Central memory CD8-positive, alpha-beta T cell (primary cell): ENCODE data around the gene DHRS7B.
"Not testable (repeated sequence)": the region's sequence is repeated elsewhere in the genome, so short reads cannot be mapped to it uniquely, and the experiment has no call there.

Source experiments
- ATAC-seq: fragments of 150-1000 bp; cut with Tn5 transposase; replicated peaks from 2 replicates; pipeline ENCODE4 v1.10.0; 2022; ENCODE audit warnings: mild to moderate bottlenecking, moderate FRiP score, moderate number of reproducible peaks; ENCODE audit not compliant: poor library complexity, severe bottlenecking; ENCODE audit errors: extremely low read depth
- DNase-seq, 2 donors: peaks; one replicate each; pipeline ENCODE4 v3.0.0; 2021; ENCODE audit warnings: low spot score in 2 of 2
- H3K27ac Mint-ChIP-seq: one replicate; pipeline ENCODE4 v1.8.0; 2022; ENCODE audit warnings: low read depth, mild to moderate bottlenecking, moderate library complexity, mixed read lengths
- H3K27me3 Mint-ChIP-seq: one replicate; pipeline ENCODE4 v1.8.0; 2022; ENCODE audit warnings: mixed read lengths
- H3K36me3 Mint-ChIP-seq: one replicate; pipeline ENCODE4 v1.8.0; 2022; ENCODE audit warnings: mild to moderate bottlenecking, moderate library complexity, mixed read lengths; ENCODE audit not compliant: insufficient read depth
- H3K4me1 Mint-ChIP-seq: one replicate; pipeline ENCODE4 v1.8.0; 2022; ENCODE audit warnings: mixed read lengths
- H3K4me3 Mint-ChIP-seq: one replicate; pipeline ENCODE4 v1.8.0; 2022; ENCODE audit warnings: mild to moderate bottlenecking, moderate library complexity, mixed read lengths
- H3K9me3 Mint-ChIP-seq: one replicate; pipeline ENCODE4 v1.8.0; 2022; ENCODE audit warnings: mixed read lengths

DHRS7B gene

GRCh38 chr17:21211825-21212479 lies 85.2 kb downstream of the DHRS7B start:
- no peaks in the 10 kb centered on the region for H3K9me3 Mint-ChIP-seq
- no peaks in the 10 kb centered on the region for H3K27me3 Mint-ChIP-seq
- H3K4me1 Mint-ChIP-seq: peaks cover 43% of the 10 kb centered on the region
- peaks cover 18% of the 10 kb centered on the region for H3K36me3 Mint-ChIP-seq
- peak overlapping the region; percentile 90 for H3K4me3 Mint-ChIP-seq
- ATAC-seq: no peak
- H3K27ac Mint-ChIP-seq: peak overlapping the region; percentile 25
- DNase-seq: no peak

GRCh38 chr17:21212826-21213637 lies 86.3 kb downstream of the DHRS7B start:
- DNase-seq (no peak), ATAC-seq (no peak)
- Mint-ChIP-seq H3K36me3 (peaks cover 14% of the 10 kb centered on the region), H3K4me3 (peak overlapping the region; percentile 90), H3K4me1 (peaks cover 43% of the 10 kb centered on the region), H3K9me3 (no peaks in the 10 kb centered on the region), H3K27ac (peak overlapping the region; percentile 94), H3K27me3 (no peaks in the 10 kb centered on the region)

- DNase-seq (peak in 1 of 2 donors; percentile 13), ATAC-seq (peak; percentile 2)
- peaks cover 43% of the 10 kb centered on the region for H3K4me1 Mint-ChIP-seq
- peak overlapping the region; percentile 90 for H3K4me3 Mint-ChIP-seq
- H3K27me3 Mint-ChIP-seq: no peaks in the 10 kb centered on the region
- H3K27ac Mint-ChIP-seq: peak overlapping the region; percentile 94
- peaks cover 14% of the 10 kb centered on the region for H3K36me3 Mint-ChIP-seq
- H3K9me3 Mint-ChIP-seq: no peaks in the 10 kb centered on the region
Measured at GRCh38 chr17:21213638-21214014, 86.9 kb downstream of the DHRS7B start.

GRCh38 chr17:21214015-21214776 lies 87.4 kb downstream of the DHRS7B start, which contains the start of gene TMEM11:
Gene TMEM11 (minus strand): TSS chr17:21214161. CDS start chr17:21214152, 9 bp downstream.
- Mint-ChIP-seq H3K27ac (peak within 1 kb of the TSS; percentile 94), H3K4me1 (peaks cover 43% of the 10 kb centered on the region)

GRCh38 chr17:21214777-21215541 lies 88.2 kb downstream of the DHRS7B start:
- Mint-ChIP-seq H3K27me3 (no peaks in the 10 kb centered on the region), H3K27ac (peak overlapping the region; percentile 94), H3K9me3 (no peaks in the 10 kb centered on the region), H3K36me3 (peaks cover 12% of the 10 kb centered on the region), H3K4me3 (peak overlapping the region; percentile 90), H3K4me1 (peaks cover 43% of the 10 kb centered on the region)
- DNase-seq (no peak), ATAC-seq (peak; percentile 3)

More at GRCh38 chr17:21214015-21214776, 87.4 kb downstream of the DHRS7B start, which contains the start of gene TMEM11:
- H3K4me3 Mint-ChIP-seq: peak within 1 kb of the TSS; percentile 90
- ATAC-seq (peak; percentile 96), DNase-seq (peak; percentile 90 to 92)
- peaks cover 14% of the 10 kb centered on the region for H3K36me3 Mint-ChIP-seq
- H3K27me3 Mint-ChIP-seq: no peaks in the 10 kb centered on the region
- H3K9me3 Mint-ChIP-seq: no peaks in the 10 kb centered on the region

DNA sequence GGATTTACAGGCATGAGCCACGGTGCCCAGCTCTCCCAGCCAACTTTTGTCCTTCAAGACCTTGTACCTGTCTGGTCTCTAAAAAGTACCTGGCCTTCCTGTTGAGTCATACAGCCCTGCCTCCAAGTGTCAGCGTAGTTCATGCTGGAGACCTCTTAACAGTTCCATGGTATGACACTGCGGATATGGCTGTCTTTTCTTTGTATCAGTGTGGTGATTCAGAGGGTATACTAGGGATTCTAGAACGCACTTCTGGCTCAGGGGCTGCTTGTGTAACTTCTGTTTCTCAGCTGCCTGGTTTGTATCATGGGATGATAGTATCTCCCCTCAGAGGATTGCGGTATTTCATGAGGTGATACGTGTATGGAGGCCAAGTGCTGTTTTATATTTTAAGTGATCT lies 89.2 kb downstream of the DHRS7B start:
- Mint-ChIP-seq H3K9me3 (no peaks in the 10 kb centered on the region), H3K4me1 (peaks cover 37% of the 10 kb centered on the region), H3K27me3 (no peaks in the 10 kb centered on the region), H3K4me3 (peak overlapping the region; percentile 90), H3K36me3 (peaks cover 12% of the 10 kb centered on the region), H3K27ac (peak overlapping the region; percentile 94)
- DNase-seq (no peak), ATAC-seq (no peak)

- H3K4me3 Mint-ChIP-seq: no peak overlapping the region
- DNase-seq (no peak), ATAC-seq (no peak)
- peaks cover 13% of the 10 kb centered on the region for H3K36me3 Mint-ChIP-seq
- H3K27ac Mint-ChIP-seq: no peak overlapping the region
- peaks cover 5% of the 10 kb centered on the region for H3K9me3 Mint-ChIP-seq
- H3K27me3 Mint-ChIP-seq: no peaks in the 10 kb centered on the region
- peaks cover 34% of the 10 kb centered on the region for H3K4me1 Mint-ChIP-seq
Measured at GRCh38 chr17:21217346-21217745, 90.6 kb downstream of the DHRS7B start.

- Mint-ChIP-seq H3K9me3 (peaks cover 5% of the 10 kb centered on the region), H3K36me3 (peaks cover 12% of the 10 kb centered on the region), H3K27ac (no peak overlapping the region), H3K4me3 (no peak overlapping the region), H3K27me3 (no peaks in the 10 kb centered on the region), H3K4me1 (peaks cover 26% of the 10 kb centered on the region)
- DNase-seq (no peak), ATAC-seq (no peak)
Measured at GRCh38 chr17:21218101-21218500, 91.3 kb downstream of the DHRS7B start.

GRCh38 chr17:21218831-21219380 lies 92.1 kb downstream of the DHRS7B start:
- Mint-ChIP-seq H3K4me1 (peaks cover 22% of the 10 kb centered on the region), H3K36me3 (peaks cover 4% of the 10 kb centered on the region), H3K27ac (no peak overlapping the region), H3K27me3 (no peaks in the 10 kb centered on the region), H3K4me3 (no peak overlapping the region), H3K9me3 (peaks cover 5% of the 10 kb centered on the region)
- ATAC-seq: no peak
- DNase-seq: no peak

GRCh38 chr17:21223086-21223485 lies 96.3 kb downstream of the DHRS7B start:
- Mint-ChIP-seq H3K36me3 (peaks cover 3% of the 10 kb centered on the region), H3K4me3 (no peak overlapping the region), H3K27me3 (no peaks in the 10 kb centered on the region), H3K27ac (no peak overlapping the region), H3K4me1 (peaks cover 5% of the 10 kb centered on the region), H3K9me3 (peaks cover 5% of the 10 kb centered on the region)
- ATAC-seq (no peak), DNase-seq (no peak)

- H3K27ac Mint-ChIP-seq, H3K27me3 Mint-ChIP-seq, H3K9me3 Mint-ChIP-seq, H3K4me1 Mint-ChIP-seq, H3K36me3 Mint-ChIP-seq, ATAC-seq, H3K4me3 Mint-ChIP-seq, DNase-seq: not testable (repeated sequence)
Measured at GRCh38 chr17:21227277-21227676, 100.5 kb downstream of the DHRS7B start.

DNA sequence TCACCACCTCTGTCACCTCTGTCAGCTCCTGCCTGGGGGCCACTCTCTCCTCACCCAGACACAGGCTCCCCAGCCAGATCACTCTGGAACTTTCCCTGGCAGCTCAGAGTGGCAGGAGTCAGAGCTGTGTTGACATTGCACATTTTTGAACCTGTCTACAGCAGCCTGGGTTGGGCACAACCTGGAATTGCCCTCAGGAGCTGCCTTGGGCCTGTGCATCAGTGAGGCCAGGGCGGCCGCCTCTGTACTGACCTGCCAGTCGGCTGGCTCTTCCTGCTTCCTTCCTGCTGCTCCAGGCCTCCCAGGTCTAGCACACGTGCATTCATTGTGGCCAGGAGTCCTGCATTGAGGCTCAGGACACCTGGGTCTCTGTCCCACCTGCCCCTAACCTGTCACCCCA lies 101.3 kb downstream of the DHRS7B start:
- DNase-seq (no peak), ATAC-seq (no peak)
- Mint-ChIP-seq H3K27me3 (no peaks in the 10 kb centered on the region), H3K9me3 (peaks cover 8% of the 10 kb centered on the region), H3K36me3 (peaks cover 2% of the 10 kb centered on the region), H3K4me1 (no peaks in the 10 kb centered on the region), H3K27ac (no peak overlapping the region), H3K4me3 (no peak overlapping the region)
